Cerebellar nuclear complex (tissue), 1 donor: Measurements from ENCODE around the gene HECTD2.
A peak's percentile ranks its signal among the peaks of the same experiment; 100 is the strongest.
"Not testable (repeated sequence)": the region's sequence is repeated elsewhere in the genome, so short reads cannot be mapped to it uniquely, and the experiment has no call there.

ENCODE experiments used
- DNase-seq, 2 experiments: peaks; one replicate each; lab custom pipeline; 2025; lab: John Stamatoyannopoulos, UW

HECTD2 gene

DNA sequence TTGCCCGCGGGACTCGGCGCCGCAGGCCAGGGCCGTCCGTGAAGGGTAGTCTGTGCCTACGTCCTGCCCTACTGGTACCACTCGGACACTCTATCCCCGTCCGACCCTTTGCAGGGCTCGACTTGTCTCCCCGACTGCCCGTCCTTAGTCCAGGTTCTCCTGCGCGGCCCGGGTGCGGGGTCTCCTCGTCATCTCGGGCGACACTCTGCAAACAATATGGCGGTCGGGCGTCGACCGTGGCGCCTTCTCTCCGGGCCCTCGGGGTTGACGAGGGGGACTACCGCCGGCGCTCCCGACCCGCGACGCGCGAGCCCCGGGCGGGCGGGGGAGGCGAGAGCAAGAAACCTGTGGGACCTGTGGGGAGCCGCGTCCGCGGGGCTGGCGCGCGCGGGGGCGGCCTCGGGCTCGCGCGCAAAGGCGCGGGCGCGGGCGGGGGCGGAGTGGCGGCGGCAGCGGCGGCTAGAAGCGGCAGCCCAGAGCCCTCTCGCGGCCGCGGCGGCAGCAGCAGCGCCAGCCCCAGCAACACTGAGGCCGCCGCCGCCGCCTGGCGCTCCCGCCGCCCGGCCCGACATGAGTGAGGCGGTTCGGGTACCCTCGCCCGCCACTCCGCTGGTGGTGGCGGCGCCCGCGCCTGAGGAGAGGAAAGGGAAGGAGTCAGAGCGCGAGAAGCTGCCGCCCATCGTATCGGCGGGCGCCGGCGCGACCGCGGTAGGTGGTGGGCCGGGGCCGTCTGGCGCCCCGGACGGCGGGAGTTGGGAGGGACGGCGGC lies at the start of gene HECTD2:
Gene HECTD2, plus strand, starts transcription at position 476 of the 769 bp plus-strand sequence. Its CDS starts 95 bp downstream, at position 571.
- DNase-seq, result peak in 1 of 2 experiments; percentile 32

- no peak for DNase-seq
Measured at GRCh38 chr10:91360461-91360860, 49.7 kb upstream of the HECTD2 start.

DNA sequence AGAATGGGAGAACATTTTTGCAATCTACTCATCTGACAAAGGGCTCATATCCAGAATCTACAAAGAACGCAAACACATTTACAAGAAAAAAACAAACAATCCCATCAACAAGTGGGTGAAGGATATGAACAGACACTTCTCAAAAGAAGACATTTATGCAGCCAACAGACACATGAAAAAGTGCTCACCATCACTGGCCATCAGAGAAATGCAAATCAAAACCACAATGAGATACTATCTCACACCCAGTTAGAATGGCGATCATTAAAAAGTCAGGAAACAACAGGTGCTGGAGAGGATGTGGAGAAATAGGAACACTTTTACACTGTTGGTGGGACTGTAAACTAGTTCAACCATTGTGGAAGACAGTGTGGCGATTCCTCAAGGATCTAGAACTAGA lies 44.6 kb upstream of the HECTD2 start:
- DNase-seq, result not testable (repeated sequence)

DNA sequence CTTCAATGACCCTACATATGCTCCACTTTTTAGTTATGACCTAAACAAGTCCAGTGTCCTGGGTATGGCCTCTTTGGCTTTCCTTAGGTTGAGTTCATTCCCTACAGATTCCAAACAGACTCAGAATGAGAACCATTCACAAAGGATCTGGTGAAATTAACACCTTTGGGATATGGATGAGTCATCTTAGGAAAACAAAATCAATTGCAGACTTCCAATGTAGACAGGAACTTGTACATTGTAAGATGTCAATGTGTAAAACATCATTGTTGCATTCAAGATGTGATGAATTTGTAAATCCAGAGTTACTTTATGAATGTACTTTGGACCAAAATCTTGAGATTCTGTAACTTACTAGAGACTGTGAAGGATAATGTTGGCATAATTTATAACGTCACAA lies 43.4 kb upstream of the HECTD2 start:
- no peak for DNase-seq

GRCh38 chr10:91367127-91367531 lies 43.0 kb upstream of the HECTD2 start:
- no peak for DNase-seq

GRCh38 chr10:91367558-91367957 lies 42.6 kb upstream of the HECTD2 start:
- no peak for DNase-seq

- DNase-seq, result not testable (repeated sequence)
Measured at GRCh38 chr10:91369978-91370589, 40.1 kb upstream of the HECTD2 start.

GRCh38 chr10:91374052-91374451 lies 36.1 kb upstream of the HECTD2 start:
- DNase-seq, result no peak

- no peak for DNase-seq
Measured at GRCh38 chr10:91378061-91378460, 32.1 kb upstream of the HECTD2 start.

- no peak for DNase-seq
Measured at GRCh38 chr10:91380873-91381256, 29.3 kb upstream of the HECTD2 start.

DNA sequence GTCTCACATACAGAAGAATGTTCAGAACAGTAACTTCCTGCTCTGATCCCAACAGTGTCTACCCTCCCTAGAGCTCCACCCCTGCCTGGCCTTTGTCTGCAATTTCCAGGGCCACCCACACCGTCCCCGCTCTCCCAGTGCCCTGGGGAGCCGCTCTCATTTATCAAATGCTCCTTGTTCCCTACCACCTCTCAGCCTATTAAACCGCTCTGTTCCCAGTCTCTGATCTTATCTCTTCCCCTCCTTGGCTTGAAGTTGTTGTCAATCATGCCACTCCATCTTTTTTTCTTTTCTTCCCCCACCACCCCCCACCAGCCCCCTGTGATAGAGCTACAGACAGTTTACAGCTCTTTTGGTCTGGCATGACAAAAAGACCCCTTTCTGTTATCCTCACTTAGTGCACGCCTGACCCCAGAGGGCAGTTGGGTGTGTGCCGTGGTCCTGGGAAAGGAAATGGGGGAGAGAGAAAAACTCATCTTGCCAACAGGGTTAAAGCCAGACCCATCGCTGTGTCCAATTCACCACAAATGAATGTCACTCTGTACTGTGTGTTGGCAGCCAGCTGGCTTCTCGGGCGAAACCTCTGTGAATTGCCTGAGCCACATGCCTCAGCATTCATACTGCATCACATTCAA lies 28.8 kb upstream of the HECTD2 start:
- no peak for DNase-seq

- DNase-seq, result no peak
Measured at GRCh38 chr10:91385306-91386085, 24.6 kb upstream of the HECTD2 start.

GRCh38 chr10:91389636-91390512 lies 20.3 kb upstream of the HECTD2 start:
- peak in 1 of 2 experiments; percentile 26 for DNase-seq

DNA sequence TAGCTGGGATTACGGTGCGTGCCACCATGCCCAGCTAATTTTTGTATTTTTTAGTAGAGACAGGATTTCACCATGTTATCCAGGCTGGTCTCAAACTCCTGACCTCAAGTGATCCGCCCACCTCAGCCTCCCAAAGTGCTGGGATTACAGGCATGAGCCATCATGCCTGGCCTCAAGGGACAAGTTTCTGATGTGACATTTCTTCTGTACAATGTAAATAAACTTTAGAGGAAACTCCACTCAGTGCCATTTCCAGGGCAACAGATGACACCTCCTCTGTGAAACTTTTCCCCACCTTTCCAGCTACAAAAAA lies 19.7 kb upstream of the HECTD2 start:
- not testable (repeated sequence) for DNase-seq

DNA sequence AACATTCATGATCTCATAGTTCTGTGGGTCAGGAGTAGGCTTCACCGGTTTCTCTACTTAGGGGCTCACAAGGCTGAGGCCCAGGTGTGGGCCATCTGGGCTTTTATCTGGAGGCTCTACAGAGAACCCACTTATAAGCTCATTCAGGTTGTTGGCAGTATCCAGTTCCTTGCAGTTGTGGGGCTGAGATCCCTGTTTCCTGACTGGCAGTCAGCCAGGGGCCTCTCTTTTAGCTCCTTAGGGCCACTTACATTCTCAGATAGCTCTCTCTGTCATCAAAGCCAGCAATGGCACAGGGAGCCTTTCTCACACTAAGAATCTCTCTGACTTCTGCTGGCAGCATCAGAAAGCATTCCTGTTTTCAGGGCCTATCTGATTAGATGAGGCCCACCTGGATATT lies 18.2 kb upstream of the HECTD2 start:
- no peak for DNase-seq

DNA sequence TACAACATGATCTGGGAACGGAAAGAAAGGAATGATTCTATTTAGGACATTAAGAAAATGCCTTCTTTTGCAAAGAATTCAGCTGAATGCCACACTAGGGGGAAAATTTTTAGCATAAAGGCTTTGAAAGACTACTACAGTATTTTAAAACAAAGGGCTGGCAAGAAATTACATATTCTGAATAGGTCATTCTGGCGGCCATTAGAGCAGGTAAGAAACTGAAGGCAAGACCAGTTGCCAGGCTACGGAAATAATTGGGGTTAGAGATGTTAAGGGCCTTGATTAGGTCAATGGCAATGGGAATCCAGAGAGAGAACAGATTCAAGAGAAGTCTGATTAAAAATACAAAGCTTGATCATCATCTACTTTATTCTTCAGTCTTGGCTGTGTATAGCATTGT lies 3.8 kb upstream of the HECTD2 start:
- no peak for DNase-seq

DNA sequence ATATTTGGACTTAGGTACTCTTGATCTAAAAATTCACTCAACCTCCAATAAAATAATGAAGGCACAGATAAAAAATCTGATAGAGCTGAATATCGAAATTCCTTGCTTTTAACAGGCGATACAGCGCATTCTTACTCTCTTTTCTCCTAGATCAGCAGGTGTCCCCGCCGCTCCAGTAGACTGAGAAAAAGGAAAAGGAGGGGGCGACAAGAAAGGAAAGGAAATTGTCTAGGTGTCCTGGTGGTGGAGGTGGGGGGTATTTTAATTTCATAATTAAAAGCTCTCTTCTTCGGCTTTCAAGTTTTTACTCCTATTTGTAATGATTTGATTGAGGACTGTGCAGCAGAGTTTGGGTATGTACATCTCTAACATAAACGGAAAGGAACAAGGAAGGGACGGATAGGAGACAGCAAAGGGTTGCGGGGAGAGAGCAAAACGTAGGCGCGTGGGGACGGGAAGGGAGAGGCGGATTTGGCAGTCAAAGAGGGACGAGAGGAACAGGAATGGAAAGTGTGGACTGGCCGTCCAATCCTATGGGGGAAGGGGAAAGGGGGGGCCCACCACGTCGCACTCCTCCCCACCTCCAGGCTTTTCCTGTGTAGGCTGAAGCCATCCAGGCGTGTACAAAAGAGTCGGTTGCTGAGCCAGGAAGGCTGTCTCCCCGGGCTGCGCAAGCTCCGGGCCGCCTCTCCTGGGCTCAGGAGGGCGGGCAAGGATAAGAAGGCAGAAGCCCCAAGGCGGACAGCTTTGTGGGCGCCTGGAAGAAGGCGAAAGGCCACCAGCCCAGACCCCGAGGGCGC lies 875 bp upstream of the HECTD2 start:
- peak; percentile 56 to 69 for DNase-seq

GRCh38 chr10:91410638-91411371 lies 661 bp downstream of the HECTD2 start:
- DNase-seq, result peak in 1 of 2 experiments; percentile 8

- DNase-seq, result peak in 1 of 2 experiments; percentile 1
Measured at GRCh38 chr10:91411621-91412020, 1.5 kb downstream of the HECTD2 start.
